ENCODE measurements around the gene ROBO4.

The ROBO4 gene

GRCh38 chr11:124889191-124890091 is 8.2 kb downstream of the ROBO4 start:
- no peak for DNase-seq (ENCODE audit: low read depth)

- DNase-seq (ENCODE audit: low read depth) = no peak
Measured at GRCh38 chr11:124887667-124888013, 10.0 kb downstream of the ROBO4 start.

- DNase-seq (ENCODE audit: low read depth) = no peak
Measured at GRCh38 chr11:124886978-124887666, 10.5 kb downstream of the ROBO4 start.

- no peak for DNase-seq (ENCODE audit: low read depth)
Measured at GRCh38 chr11:124886476-124886875, 11.2 kb downstream of the ROBO4 start.

- DNase-seq (ENCODE audit: low read depth) = no peak
Measured at GRCh38 chr11:124884869-124885479, 12.7 kb downstream of the ROBO4 start.

- DNase-seq (ENCODE audit: low read depth) = no peak
Measured at GRCh38 chr11:124884340-124884739, 13.3 kb downstream of the ROBO4 start.

- DNase-seq (ENCODE audit: low read depth) = no peak
Measured at GRCh38 chr11:124882339-124883071, 15.2 kb downstream of the ROBO4 start.

GRCh38 chr11:124880958-124881357 is 16.7 kb downstream of the ROBO4 start:
- DNase-seq (ENCODE audit: low read depth) = no peak

GRCh38 chr11:124880290-124880611 is 17.4 kb downstream of the ROBO4 start:
- DNase-seq (ENCODE audit: low read depth) = no peak

- no peak for DNase-seq (ENCODE audit: low read depth)
Measured at GRCh38 chr11:124879493-124880289, 18.0 kb downstream of the ROBO4 start.

GRCh38 chr11:124878759-124879492 is 18.7 kb downstream of the ROBO4 start:
- no peak for DNase-seq (ENCODE audit: low read depth)

- no peak for DNase-seq (ENCODE audit: low read depth)
Measured at GRCh38 chr11:124877910-124878758, 19.5 kb downstream of the ROBO4 start.

- no peak for DNase-seq (ENCODE audit: low read depth)
Measured at GRCh38 chr11:124877631-124877909, 20.1 kb downstream of the ROBO4 start.

- DNase-seq (ENCODE audit: low read depth) = no peak
Measured at GRCh38 chr11:124876818-124877630, 20.6 kb downstream of the ROBO4 start.

GRCh38 chr11:124875943-124876817 is 21.5 kb downstream of the ROBO4 start:
- DNase-seq (ENCODE audit: low read depth) = peak; percentile 41

- DNase-seq (ENCODE audit: low read depth) = no peak
Measured at GRCh38 chr11:124875401-124875800, 22.3 kb downstream of the ROBO4 start.

- DNase-seq (ENCODE audit: low read depth) = no peak
Measured at GRCh38 chr11:124874571-124875255, 23.0 kb downstream of the ROBO4 start.

- no peak for DNase-seq (ENCODE audit: low read depth)
Measured at GRCh38 chr11:124873951-124874350, 23.7 kb downstream of the ROBO4 start.

All from T-helper 22 cell (primary cell).